COLO668 (cell line): ENCODE results near the gene MAST4.

Experiments used
- DNase-seq: peaks from one replicate; lab custom pipeline; 2025; ENCODE audit not compliant: unreplicated experiment; lab: John Stamatoyannopoulos, UW

MAST4 gene

GRCh38 chr5:67031692-67032091 is 435.5 kb downstream of the MAST4 start:
- DNase-seq, result no peak

- DNase-seq, result no peak
These were observed 436.9 kb downstream of the MAST4 start for GRCh38 chr5:67032921-67033664.

GRCh38 chr5:67033880-67034651 is 437.9 kb downstream of the MAST4 start:
- no peak for DNase-seq

- DNase-seq, result no peak
These were observed 439.0 kb downstream of the MAST4 start for GRCh38 chr5:67035098-67035740.

DNA sequence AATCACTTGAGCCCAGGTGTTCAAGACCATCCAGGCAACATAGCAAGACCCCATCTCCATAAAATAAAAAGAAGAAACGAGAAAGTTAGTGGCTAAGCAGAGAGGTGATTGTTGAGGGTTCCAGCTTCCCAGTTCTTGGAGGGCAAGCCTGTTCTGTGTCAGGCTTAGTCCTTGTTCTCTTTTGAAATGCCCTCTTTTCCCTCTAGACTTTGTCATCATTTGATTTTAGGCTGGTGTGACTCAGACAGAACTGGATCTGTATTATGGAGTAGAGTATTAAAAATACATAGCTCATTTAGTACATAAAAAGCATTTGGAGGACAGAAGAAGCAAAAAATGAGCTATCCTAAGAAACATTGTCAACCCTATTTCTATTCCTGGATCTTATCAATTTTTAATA is 441.0 kb downstream of the MAST4 start:
- no peak for DNase-seq

GRCh38 chr5:67038817-67039603 is 442.8 kb downstream of the MAST4 start:
- DNase-seq, result no peak

GRCh38 chr5:67042176-67043003 is 446.2 kb downstream of the MAST4 start:
- no peak for DNase-seq

- DNase-seq, result no peak
These were observed 447.8 kb downstream of the MAST4 start for GRCh38 chr5:67043796-67044511.

DNA sequence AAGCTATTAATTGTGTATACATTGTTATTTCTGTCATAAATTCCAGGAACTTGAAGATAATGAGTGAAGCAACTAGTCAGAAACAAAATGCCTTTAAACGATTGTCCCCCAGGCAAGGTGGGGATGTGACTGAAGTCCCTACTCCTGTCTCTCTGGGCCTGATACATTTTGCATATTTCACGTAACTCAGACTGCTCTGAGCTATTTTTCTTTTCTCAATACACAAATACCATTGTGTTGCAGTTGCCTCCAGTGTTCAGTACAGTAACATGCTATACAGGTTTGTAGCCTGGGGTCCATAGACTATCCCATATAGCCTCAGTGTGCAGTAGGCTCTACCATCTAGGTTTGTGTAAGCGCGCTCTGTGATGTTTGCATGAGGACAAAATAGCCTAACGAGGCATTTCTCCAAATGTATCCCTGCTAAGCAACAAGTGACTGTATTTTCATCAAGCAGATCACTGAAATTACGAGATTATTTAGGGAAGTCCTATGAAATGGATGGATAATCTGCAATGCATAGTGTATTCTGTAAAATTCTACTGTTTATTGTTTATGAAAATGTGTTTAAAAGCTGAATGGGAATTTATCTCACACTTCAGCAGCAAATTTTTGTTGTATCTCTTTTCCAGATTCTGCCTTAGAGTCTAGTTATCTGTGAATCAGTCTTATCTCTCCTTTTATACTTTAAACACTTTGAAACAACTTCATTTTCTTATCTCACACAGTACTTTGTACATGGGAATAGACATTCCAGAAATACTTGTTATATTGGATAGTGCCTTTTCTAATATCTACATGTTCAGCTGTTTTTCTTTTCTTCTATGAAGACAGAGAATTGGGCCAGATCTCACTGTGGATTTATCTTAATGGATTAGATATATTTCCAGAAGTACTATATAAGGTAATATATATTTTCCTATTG is 449.9 kb downstream of the MAST4 start:
- no peak for DNase-seq

- no peak for DNase-seq
These were observed 451.0 kb downstream of the MAST4 start for GRCh38 chr5:67047160-67047559.

DNA sequence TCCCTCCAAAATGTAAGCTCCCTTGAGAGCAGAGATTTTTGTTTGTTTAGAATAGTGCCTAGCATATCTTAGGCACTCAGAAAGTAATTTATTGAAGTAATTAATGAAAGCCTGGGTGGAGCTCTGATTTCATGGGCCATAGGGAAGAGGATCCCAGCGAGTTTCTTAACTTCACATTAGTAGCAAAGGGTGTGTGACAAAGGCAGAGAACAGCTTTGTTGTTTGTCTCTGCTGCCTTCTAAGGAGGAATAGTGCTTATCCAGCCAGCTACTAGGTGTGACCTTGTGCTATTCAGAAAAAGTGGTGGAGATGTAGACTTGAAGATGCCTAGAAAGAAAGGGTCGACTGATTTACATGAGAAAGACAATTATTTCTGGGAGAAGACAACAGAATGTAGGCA is 451.4 kb downstream of the MAST4 start:
- no peak for DNase-seq

GRCh38 chr5:67050125-67050524 is 453.9 kb downstream of the MAST4 start:
- peak; percentile 55 for DNase-seq

- no peak for DNase-seq
These were observed 454.4 kb downstream of the MAST4 start for GRCh38 chr5:67050635-67051034.

DNA sequence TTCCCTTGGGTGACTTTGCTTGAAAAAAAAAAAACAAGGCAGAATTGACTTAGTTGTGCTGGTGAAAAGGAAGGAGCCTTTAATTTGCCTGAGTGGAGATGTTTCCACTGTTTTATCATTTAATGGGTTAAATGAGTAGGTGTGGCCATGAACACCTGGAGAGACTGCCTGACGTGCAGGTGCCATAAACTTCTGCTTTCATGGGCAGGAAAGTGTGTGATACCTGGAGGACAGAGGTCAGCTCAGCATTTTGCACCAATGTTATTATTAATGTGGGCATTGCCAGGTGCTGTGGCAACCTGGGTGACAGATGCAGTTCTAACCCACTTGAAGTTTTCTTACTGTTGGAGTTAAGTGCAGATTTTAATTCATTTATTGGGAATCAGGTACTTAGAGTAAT is 455.0 kb downstream of the MAST4 start:
- DNase-seq, result peak; percentile 27

- DNase-seq, result no peak
These were observed 455.8 kb downstream of the MAST4 start for GRCh38 chr5:67052034-67052433.

DNA sequence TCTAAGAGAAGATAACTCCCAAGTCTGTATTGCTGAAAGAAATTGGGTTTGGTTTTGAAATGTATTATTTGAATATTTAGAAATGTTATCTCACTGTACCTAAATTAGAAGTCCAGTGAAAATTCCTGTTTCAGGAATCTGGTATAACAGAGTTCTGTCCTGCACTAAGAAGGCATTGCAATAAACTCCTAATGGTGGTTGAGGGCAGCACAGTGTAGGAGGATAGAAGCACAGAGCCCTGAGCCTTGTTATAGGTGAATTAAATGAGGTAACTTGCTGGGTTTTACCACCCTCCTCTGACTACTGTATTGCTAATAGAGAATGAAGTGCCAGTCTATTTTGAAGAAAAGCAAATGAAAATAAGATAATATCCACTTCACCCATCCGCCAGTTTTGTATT is 457.0 kb downstream of the MAST4 start:
- no peak for DNase-seq

DNA sequence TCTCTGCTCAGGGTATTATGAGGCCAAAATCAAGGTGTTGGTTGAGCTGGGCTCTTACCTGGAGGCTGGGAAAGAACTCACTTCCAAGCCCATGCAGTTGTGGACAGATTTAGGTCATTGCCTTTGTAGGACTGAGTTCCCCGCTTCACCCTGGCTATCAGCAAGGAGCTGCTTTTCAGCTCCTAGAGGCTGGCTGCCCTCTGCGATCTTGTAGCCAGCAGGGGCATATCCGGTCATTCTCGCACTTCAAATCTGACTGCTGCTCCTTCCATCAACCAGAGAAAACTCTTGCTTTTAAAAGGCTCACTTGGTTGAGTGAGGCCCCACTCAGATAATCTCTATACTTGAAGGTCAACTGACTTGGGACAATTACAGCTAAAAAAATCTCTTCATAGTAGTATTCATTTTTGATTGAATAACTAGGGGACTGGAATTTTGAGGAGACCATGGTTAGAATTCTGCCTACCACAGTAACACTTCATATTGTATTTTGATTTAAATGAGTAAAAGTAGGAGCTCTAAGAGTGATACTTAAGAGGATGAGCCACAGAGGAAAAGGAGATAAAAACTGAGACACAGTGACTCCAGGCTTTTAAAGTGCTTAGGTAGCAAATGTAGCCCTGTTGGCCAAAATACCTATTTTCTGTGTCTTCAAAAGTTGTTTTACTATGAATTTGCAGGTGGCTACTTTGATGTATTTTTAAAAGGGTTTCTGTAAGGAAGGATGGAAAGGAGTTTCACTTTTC is 463.0 kb downstream of the MAST4 start:
- no peak for DNase-seq
